ENCODE data around the gene OXT.
A peak's percentile ranks its signal among the peaks of the same experiment; 100 is the strongest.

OXT gene

DNA sequence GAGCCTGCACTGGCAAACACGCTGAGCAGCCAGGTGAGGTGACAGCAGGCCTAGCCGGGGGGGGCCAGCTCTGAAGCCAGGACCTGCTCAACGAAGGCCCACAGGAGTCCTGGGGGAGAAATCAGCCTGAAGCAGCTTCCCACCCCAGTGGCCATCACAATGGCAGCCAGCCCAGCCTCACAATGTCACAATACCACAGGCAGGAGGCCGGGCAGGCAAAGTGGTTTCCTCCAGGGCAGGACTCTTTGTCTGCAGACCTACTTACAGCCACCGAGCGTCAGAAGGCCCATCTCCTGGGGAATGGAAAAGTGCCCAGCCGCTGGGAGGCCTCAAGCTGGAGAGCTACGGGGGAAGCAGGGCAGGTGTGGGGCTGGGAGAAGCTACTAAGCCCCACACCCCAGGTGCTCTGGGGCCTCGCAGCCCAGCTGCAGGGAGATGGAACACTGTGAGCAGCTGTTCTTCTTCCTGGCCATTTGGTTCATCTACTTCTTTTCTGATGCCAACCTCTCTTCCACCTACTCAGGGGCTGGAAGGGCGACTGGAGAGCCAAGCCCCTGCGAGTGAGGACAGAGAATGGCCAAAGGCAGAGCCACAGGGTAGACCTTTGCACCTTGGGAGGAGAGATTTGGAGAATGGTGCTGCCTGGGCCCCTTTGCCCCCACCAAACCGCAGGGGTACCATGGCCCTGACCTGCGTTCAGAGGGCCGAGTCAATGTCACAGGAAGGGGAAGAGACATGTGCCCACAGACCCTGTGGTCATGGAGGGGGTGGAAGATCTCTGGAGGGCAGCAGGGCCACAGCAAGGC is 35.4 kb downstream of the OXT start:
- peak overlapping the region; percentile 36 for H3K27ac ChIP-seq (replicated peaks)
- DNase-seq (ENCODE audit: low read depth in 1 of 2, low spot score in 1 of 2): peak in 1 of 2 experiments; percentile 65
- TF ChIP-seq, protein P1, sequence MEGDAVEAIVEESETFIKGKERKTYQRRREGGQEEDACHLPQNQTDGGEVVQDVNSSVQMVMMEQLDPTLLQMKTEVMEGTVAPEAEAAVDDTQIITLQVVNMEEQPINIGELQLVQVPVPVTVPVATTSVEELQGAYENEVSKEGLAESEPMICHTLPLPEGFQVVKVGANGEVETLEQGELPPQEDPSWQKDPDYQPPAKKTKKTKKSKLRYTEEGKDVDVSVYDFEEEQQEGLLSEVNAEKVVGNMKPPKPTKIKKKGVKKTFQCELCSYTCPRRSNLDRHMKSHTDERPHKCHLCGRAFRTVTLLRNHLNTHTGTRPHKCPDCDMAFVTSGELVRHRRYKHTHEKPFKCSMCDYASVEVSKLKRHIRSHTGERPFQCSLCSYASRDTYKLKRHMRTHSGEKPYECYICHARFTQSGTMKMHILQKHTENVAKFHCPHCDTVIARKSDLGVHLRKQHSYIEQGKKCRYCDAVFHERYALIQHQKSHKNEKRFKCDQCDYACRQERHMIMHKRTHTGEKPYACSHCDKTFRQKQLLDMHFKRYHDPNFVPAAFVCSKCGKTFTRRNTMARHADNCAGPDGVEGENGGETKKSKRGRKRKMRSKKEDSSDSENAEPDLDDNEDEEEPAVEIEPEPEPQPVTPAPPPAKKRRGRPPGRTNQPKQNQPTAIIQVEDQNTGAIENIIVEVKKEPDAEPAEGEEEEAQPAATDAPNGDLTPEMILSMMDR (IDR thresholded peaks at IDR 0.05; ENCODE audit: insufficient read depth, low read length): no peak
- TF ChIP-seq, protein P2, sequence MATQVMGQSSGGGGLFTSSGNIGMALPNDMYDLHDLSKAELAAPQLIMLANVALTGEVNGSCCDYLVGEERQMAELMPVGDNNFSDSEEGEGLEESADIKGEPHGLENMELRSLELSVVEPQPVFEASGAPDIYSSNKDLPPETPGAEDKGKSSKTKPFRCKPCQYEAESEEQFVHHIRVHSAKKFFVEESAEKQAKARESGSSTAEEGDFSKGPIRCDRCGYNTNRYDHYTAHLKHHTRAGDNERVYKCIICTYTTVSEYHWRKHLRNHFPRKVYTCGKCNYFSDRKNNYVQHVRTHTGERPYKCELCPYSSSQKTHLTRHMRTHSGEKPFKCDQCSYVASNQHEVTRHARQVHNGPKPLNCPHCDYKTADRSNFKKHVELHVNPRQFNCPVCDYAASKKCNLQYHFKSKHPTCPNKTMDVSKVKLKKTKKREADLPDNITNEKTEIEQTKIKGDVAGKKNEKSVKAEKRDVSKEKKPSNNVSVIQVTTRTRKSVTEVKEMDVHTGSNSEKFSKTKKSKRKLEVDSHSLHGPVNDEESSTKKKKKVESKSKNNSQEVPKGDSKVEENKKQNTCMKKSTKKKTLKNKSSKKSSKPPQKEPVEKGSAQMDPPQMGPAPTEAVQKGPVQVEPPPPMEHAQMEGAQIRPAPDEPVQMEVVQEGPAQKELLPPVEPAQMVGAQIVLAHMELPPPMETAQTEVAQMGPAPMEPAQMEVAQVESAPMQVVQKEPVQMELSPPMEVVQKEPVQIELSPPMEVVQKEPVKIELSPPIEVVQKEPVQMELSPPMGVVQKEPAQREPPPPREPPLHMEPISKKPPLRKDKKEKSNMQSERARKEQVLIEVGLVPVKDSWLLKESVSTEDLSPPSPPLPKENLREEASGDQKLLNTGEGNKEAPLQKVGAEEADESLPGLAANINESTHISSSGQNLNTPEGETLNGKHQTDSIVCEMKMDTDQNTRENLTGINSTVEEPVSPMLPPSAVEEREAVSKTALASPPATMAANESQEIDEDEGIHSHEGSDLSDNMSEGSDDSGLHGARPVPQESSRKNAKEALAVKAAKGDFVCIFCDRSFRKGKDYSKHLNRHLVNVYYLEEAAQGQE (IDR thresholded peaks at IDR 0.05; ENCODE audit: insufficient replicate concordance, low read depth): no peak
- TF ChIP-seq POLR2AphosphoS5 (IDR thresholded peaks at IDR 0.05; ENCODE audit: low read depth): no peak
- TF ChIP-seq SPI1 (IDR thresholded peaks at IDR 0.05; ENCODE audit: borderline replicate concordance, low read depth): no peak
- no peak for TF ChIP-seq GABPA (IDR thresholded peaks at IDR 0.05; ENCODE audit: low read depth)
- no peaks in the 10 kb centered on the region for H3K27me3 ChIP-seq (ENCODE audit: insufficient read depth, poor library complexity, severe bottlenecking)
- no peak overlapping the region for H3K4me3 ChIP-seq (replicated peaks; ENCODE audit: insufficient read depth, low read length)

DNA sequence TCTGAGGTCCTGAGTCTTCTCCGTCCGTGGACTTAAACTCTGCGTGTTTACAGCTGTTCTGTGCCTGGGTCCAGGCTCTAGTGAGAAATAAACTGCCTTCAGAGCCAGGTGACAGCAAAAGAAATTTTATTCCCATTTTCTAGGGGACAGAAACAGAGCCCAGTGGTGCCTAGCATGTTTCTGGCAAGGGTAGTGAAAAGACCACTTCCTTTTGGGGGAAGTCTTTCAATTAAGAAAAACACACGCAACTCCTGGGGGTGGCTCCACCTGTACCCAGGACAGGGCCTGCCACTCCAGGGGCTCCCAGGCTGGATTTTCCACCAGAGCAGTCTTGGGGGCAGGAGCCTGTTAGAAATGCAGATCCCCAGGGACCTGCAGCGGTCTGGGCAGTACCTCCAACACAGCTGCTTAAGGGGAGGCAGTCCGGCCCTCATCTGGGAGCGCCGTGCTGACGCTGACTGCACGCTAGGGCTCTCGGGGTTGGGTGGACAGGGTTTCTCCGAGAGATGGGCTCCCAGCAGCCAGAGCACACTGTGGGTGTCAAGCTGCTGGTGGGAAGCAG is 36.1 kb downstream of the OXT start:
- Histone ChIP-seq H3K27ac (replicated peaks) (peak overlapping the region; percentile 36), H3K4me3 (replicated peaks; ENCODE audit: insufficient read depth, low read length) (no peak overlapping the region), H3K27me3 (ENCODE audit: insufficient read depth, poor library complexity, severe bottlenecking) (no peaks in the 10 kb centered on the region)
- TF ChIP-seq POLR2AphosphoS5 (IDR thresholded peaks at IDR 0.05; ENCODE audit: low read depth) (no peak), SPI1 (IDR thresholded peaks at IDR 0.05; ENCODE audit: borderline replicate concordance, low read depth) (no peak), GABPA (IDR thresholded peaks at IDR 0.05; ENCODE audit: low read depth) (no peak)
- TF ChIP-seq, protein P2 (IDR thresholded peaks at IDR 0.05; ENCODE audit: insufficient replicate concordance, low read depth): no peak
- TF ChIP-seq, protein P1 (IDR thresholded peaks at IDR 0.05; ENCODE audit: insufficient read depth, low read length): no peak
- DNase-seq (ENCODE audit: low read depth in 1 of 2, low spot score in 1 of 2): no peak

DNA sequence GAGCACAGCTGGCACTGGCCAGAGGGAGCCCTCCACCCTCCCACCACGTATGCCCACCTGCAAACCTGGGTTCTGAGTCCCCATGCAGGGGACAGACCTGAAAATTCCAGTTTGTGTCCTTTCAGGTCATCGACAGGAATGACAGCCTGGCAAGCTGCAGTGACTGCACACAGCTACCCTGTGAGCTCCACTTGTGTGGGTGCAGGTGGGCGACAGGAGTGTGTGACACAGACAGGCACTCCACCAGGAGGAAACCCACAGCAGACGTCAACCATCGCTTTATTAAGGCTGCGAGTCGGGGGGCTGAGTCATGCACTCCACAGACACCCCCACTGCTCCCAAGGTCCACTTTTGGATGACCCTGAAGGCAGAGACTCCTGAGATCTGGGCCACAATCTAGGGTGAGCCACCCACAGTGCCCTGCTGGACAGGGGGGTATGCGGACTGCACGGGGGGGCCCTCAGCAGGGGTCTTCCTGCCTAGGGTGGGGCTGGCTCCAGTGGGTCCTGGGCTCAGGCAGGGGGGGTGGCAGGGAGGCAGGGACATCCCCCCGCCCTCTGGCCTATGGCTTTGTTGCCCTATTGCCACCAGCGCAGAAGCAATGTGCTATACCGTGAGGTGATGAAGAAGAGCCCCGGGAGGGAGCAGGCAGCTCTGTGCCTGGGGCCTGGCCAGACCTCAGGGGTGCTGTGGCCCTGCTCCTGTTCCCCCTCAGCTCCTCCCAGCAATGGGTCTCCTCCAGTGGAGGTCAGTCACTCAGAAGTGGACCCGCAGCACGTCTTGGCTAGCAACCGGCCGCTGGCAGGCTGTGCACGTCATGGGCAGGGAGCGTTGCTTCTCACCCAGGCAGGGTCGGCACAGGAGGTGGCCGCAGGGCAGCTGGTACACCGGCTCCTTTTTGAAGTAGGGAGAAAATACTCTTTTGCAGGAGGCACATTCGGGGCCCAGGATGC is 38.2 kb downstream of the OXT start:
- TF ChIP-seq POLR2AphosphoS5 (IDR thresholded peaks at IDR 0.05; ENCODE audit: low read depth): no peak
- no peak for TF ChIP-seq SPI1 (IDR thresholded peaks at IDR 0.05; ENCODE audit: borderline replicate concordance, low read depth)
- TF ChIP-seq, protein P2 (IDR thresholded peaks at IDR 0.05; ENCODE audit: insufficient replicate concordance, low read depth): no peak
- TF ChIP-seq, protein P1 (IDR thresholded peaks at IDR 0.05; ENCODE audit: insufficient read depth, low read length): no peak
- TF ChIP-seq GABPA (IDR thresholded peaks at IDR 0.05; ENCODE audit: low read depth): no peak

More for the DNA sequence above, 38.2 kb downstream of the OXT start:
- DNase-seq (ENCODE audit: low read depth in 1 of 2, low spot score in 1 of 2): no peak
- no peaks in the 10 kb centered on the region for H3K27me3 ChIP-seq (ENCODE audit: insufficient read depth, poor library complexity, severe bottlenecking)
- H3K27ac ChIP-seq (replicated peaks): no peak overlapping the region; the same call in 1 of the 2 replicates
- no peak overlapping the region for H3K4me3 ChIP-seq (replicated peaks; ENCODE audit: insufficient read depth, low read length)
